HG03175 (cell line): ENCODE measurements around the gene MRPL22.
A peak's percentile ranks its signal among the peaks of the same experiment; 100 is the strongest.
"Not testable (repeated sequence)": the region's sequence is repeated elsewhere in the genome, so short reads cannot be mapped to it uniquely, and the experiment has no call there.

Experiments
- ATAC-seq: cut with Tn5 transposase; IDR thresholded peaks from one replicate; pipeline ENCODE4 v1.9.1; 2021; ENCODE audit warnings: mild to moderate bottlenecking, moderate library complexity; ENCODE audit not compliant: unreplicated experiment

MRPL22 gene

GRCh38 chr5:154939387-154939786, 1.5 kb upstream of the MRPL22 start:
- not testable (repeated sequence) for ATAC-seq

- ATAC-seq = no peak
Measured at GRCh38 chr5:154940375-154940771, 500 bp upstream of the MRPL22 start.

- ATAC-seq = no peak
Measured at GRCh38 chr5:154943527-154943926, 2.7 kb downstream of the MRPL22 start.

GRCh38 chr5:154944716-154945115, 3.8 kb downstream of the MRPL22 start:
- ATAC-seq = no peak

GRCh38 chr5:154945695-154946301, 4.9 kb downstream of the MRPL22 start:
- ATAC-seq = no peak

GRCh38 chr5:154947778-154948177, 6.9 kb downstream of the MRPL22 start:
- ATAC-seq = no peak

- ATAC-seq = no peak
Measured at GRCh38 chr5:154948313-154948712, 7.4 kb downstream of the MRPL22 start.

GRCh38 chr5:154949781-154950180, 8.9 kb downstream of the MRPL22 start:
- no peak for ATAC-seq

- ATAC-seq = no peak
Measured at GRCh38 chr5:154956712-154957111, 15.8 kb downstream of the MRPL22 start.

- peak; percentile 99 for ATAC-seq
Measured at GRCh38 chr5:154962494-154962893, 21.6 kb downstream of the MRPL22 start.

- ATAC-seq = no peak
Measured at GRCh38 chr5:154966081-154966841, 25.4 kb downstream of the MRPL22 start.

GRCh38 chr5:154966874-154967273, 26.0 kb downstream of the MRPL22 start:
- ATAC-seq = no peak

- ATAC-seq = peak; percentile 38
Measured at GRCh38 chr5:154967421-154968024, 26.6 kb downstream of the MRPL22 start.

- no peak for ATAC-seq
Measured at GRCh38 chr5:154968953-154969352, 28.1 kb downstream of the MRPL22 start.

- ATAC-seq = no peak
Measured at GRCh38 chr5:154970759-154971158, 29.9 kb downstream of the MRPL22 start.

GRCh38 chr5:154971501-154971900, 30.6 kb downstream of the MRPL22 start:
- ATAC-seq = no peak

- no peak for ATAC-seq
Measured at GRCh38 chr5:154972476-154973080, 31.7 kb downstream of the MRPL22 start.

GRCh38 chr5:154976082-154976481, 35.2 kb downstream of the MRPL22 start:
- ATAC-seq = not testable (repeated sequence)

- ATAC-seq = no peak
Measured at GRCh38 chr5:154977409-154977808, 36.5 kb downstream of the MRPL22 start.

- not testable (repeated sequence) for ATAC-seq
Measured at GRCh38 chr5:154978294-154978693, 37.4 kb downstream of the MRPL22 start.

- no peak for ATAC-seq
Measured at GRCh38 chr5:154984946-154985516, 44.2 kb downstream of the MRPL22 start.
